ENCODE results near the gene CHN1.

- TF ChIP-seq CTCF (IDR thresholded peaks at IDR 0.05; ENCODE audit: low read depth, low read length, poor library complexity, severe bottlenecking) (no peak), EZH2phosphoT487 (IDR thresholded peaks at IDR 0.05; ENCODE audit: borderline replicate concordance, low read length) (no peak)
These were observed 25.2 kb downstream of the CHN1 start for GRCh38 chr2:174979996-174980395.
